Ramos (cell line): ENCODE data around the gene ZNRF1.

Experiments
- in situ Hi-C: fragments of 300-500 bp; cut with MboI; formaldehyde crosslinking; loops from one replicate; pipeline ENCODE4 v1.14.3; 2022; ENCODE audit warnings: low sequenced_read_pairs; ENCODE audit not compliant: unreplicated experiment

ZNRF1 gene

DNA sequence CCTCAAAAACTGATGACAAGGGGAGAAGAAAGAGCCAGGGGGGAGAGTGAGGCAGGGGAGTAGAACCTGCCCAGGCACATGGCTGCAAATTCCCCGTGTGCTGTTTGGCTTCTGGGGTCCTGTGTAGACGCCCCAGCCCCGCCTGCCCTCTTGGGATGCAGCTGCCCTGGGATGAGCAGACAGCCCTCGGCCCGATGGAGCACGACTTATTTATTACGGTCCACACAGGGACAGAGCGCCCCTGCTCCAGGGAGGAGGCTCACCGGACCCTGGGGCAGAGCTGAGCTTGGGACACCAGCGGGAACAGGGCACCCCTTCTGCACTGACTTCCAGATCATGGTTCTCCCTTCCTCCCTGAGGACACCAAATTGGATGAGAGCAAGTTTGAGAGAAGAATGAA, 108.7 kb downstream of the ZNRF1 start:
- in situ Hi-C loops = loop anchor here (5.0 kb wide), 1 partner anchor 105 kb away; no protein-coding TSS in a partner anchor

DNA sequence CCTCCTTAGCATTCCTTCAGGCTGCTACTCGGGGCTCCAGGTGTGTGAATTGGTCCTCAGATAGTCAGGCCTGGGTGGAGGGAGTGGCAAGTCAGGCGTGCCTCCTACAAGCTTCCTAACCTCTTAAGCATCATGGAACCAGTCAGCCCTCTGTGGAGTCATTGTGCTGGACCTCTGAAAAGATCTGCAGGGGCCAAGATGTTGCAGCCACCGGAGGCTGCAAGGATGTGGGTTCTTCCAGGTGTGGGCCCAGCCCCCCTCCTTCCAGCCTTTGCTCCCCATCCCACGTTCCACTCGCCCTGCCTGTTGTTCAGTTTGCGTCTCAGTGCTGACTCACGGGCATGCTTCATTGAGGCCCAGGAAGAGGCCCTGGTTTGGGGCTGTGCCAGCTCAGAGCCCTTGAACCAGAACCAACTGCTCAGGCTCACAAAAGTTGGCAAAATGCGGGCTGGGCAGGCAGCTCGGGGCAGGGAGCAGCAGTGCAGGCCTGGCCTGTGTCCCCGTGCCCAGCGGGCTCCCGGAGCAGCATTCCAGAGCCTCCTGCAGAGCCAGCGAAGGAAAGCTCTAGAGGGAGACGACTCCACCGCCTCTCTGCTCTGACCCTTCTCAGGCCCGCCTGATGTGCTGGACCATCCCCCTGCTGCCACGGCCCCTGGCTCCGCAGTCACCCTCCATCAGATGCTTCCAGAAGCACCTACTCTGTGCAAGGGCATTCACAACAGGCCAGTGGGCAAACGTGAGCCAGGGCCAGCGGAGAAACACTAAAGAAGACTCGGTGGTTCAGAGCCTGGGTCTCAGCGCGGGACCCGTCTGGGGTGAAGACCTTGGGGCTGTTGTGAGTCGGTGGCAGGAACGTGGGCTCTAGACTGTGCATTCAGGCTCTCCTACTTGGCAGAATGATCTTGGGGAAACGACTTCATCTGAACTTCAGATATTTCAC, 110.2 kb downstream of the ZNRF1 start:
- in situ Hi-C loops = loop anchor here (5.0 kb wide), 1 partner anchor 107 kb away; no protein-coding TSS in a partner anchor

DNA sequence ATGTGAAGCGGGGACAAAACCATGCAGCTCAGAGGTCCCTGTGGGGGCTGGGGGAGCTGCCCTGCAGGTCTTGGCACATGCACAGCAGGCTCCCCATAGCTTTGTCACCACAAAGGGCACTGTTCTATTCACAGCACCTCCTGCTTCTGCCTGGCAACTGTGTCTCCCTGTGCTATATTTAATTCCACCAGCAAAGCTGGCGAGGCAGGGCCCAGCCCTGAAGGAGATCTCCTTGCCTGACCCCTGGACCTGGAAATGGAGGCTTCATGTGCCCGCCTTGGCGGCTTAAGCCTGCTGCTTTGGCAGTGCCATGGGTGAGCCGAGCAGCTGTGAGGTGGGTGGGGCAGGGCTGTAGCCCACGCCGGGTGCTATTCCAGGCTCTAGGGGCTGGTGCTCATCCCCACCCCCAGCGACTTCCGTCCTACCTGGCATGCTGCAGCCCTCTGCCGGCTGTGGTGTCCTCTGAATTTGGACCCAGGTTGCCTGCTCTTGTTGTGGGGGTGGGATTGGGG, 111.0 kb downstream of the ZNRF1 start:
- in situ Hi-C loops = loop anchor here (5.0 kb wide), 1 partner anchor 107 kb away; no protein-coding TSS in a partner anchor

DNA sequence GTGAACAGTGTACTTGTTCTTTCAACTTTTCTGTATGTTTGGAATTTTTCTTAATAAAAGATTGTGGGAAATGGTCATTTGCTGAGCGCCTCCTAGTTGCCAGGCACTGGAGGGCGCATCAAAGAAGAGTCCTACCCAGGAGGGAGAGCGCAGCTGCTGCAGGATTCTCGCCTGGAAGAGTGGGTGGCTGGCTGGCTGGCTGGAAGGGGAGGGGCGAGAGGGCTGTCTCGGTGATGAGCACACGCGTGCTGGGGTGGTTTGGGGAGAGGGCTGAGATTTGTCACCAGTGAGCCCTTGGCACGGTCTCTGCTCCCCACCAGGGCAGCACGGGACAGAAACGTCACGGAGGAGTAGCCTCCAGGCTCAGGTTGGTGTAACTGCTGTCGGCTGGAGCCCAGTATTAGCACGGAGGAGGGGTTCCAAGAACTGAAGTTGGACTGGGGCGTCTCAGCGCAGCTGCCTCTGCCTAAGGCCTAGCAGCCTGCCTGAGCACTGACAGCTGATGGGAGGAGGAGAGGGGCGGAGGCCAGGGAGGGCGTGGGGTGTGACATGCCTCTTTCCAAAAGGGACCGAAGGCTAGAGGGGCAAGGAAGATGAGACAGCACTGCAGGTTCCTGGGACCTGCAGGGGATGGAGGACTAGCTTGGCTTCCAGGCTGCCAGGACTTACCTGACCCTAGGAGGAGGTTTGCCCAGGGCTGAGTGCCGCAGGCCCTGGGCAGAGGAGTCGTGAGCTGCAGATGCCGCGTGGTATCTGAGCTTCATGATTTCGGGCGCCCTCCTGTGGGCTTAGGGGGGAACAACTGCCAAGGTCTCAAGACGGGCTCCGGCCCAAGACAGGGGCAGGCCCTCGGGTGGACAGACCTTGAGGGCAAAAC, 112.1 kb downstream of the ZNRF1 start:
- in situ Hi-C loops = no loop called here

DNA sequence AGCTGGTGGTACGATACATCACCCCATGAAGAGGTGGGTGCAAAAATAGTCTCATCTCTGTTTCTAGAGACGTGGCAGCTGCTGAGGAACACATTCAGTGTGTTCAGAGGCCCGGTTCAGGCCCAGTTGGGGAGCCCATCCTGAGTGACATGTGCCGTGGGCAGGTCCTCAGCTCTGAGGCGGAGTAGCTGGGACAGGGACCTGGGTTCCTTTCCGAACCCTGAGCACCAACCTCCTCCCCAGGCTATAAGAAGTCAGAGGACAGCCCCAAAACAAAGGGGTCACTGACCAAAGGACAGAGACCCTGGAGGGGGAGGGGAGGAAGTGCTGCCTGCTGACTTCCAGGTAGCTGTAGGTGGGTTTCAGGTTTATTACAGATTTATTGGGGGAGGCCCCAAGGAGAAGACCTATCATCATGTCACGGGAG, 112.7 kb downstream of the ZNRF1 start:
- in situ Hi-C loops = no loop called here

DNA sequence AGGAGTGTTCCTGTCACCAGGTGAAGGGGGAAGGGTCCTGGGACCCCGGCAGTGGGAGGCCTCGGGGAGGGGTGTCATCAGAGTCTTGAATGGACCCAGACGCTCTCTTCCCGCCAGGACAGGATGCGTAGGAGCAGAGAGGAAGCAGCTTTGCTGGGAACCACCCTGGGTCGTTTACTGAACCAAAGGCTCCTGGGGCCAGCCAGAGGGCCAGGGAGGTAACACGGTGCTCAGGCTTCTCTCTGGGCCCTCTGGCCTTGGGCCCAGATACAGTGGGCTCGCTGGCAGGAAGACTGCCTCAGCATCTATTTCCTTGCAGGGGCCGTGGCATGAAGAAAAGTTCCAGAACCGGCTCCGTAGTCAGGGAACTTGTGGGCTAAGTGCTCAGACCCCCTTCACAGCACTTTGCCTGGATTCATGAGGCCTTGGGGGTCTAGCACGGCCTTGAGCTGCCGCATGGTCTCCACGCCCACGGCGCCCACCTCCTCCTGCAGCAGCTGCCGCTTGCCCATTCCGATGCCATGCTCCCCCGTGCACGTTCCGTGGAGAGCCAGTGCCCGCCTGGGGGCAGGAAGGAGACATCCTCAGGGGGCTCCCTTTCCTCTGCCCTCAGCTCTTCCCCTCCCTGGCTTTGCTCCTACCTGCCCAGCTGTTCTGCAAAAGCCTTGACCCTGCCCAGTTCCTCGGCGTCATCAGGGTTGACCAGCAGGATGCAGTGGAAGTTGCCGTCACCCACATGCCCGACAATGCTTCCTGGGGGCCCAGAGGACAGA, 113.3 kb downstream of the ZNRF1 start:
- in situ Hi-C loops = no loop called here

DNA sequence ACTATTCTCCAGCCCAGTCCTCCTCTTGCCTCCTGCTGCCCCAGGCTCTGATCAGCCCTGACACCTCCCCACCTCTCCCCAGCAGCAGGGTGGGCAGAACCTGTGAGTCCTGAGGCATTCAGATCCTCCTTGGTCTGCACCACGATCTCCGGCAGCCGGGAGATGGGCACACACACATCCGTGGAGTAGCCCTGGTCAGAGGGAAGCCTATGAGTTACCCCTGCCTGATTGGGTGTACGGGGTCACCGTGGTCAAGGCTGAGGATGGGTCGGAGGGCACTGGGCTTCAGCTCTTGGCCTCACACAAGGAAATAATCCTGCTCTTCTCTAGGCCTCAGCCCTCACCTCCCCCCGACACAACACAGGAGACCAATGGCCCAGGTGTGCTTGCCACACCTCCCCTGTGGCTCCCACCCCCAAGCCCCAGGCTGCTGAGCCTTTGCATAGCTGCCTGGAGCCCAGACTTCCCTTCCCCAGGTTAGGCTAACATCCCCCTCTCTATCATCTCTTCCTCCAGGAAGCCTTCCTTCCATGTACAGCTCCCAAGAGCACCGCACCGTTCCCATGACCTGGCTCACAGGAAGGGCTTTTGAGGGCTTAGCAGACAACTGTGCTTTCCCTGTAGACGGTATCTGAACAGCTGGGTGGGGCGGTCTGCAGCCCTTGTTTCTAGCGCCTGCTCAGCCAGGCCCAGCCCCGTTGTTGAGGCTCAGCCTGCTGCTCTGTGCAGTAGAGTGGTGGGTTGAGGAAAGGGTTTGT, 114.1 kb downstream of the ZNRF1 start:
- in situ Hi-C loops = no loop called here

DNA sequence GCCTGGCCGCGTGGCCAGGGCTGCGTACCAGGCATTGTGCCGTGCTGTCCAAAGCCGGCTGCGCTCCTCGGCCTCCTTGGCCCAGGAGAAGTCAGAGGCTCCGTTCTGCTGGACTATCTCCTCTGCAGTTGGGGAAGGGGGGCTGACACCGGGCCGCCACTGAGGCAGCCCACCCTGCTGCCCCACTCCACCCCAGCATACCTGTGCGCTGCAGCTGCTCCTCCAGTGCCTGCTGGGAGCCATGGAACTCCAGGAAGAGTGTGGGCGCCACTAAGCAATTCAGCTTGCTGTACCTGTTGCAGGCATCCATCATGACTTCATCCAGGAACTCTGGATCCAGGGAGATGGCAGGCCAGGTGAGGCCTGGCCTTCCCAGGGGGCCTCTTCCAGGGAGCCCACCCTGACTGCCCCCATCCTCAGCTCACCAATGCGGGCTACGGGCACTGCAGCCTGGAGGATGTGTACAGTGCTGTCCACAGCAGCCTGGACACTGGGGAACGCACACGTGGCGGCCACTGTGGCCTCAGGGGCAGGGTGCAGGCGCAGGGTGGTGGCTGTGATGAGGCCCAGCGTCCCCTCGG, 114.8 kb downstream of the ZNRF1 start:
- in situ Hi-C loops = no loop called here

DNA sequence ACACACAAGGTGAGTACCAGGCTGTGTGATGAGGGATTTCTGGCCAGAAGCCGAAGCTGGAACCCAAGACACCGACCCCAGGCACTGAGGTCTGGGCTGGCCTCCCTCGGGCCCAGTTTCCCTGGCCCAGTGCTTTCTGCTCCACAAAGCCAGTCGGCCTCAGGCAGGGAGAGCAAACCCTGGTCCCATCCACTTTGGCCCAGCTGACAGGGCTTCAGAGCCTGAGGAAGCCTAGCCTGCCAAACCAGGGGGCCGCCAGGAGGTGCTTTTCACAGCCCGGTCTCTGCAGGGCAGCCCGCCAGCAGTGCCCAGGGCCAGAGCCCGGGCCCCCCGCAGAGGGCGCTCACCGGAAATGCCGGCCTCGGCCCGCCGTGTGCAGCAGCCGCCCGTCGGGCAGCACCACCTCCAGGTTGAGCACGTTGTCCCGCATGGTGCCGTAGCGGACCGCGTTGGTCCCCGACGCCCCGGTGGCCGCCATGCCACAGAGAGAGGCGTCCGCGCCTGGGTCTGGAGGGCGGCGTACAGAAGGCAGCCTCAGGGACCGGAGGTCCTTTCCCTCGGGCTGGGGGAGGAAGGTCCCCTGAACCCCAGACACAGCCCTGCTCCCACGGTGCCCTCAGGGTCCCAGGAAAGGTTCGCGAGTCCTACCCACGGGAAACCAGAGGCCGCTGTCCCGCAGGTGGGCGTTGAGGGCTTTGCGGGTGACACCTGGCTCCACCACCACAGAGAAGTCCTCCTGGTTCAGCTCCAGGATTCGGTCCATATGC, 115.5 kb downstream of the ZNRF1 start:
- in situ Hi-C loops = no loop called here

DNA sequence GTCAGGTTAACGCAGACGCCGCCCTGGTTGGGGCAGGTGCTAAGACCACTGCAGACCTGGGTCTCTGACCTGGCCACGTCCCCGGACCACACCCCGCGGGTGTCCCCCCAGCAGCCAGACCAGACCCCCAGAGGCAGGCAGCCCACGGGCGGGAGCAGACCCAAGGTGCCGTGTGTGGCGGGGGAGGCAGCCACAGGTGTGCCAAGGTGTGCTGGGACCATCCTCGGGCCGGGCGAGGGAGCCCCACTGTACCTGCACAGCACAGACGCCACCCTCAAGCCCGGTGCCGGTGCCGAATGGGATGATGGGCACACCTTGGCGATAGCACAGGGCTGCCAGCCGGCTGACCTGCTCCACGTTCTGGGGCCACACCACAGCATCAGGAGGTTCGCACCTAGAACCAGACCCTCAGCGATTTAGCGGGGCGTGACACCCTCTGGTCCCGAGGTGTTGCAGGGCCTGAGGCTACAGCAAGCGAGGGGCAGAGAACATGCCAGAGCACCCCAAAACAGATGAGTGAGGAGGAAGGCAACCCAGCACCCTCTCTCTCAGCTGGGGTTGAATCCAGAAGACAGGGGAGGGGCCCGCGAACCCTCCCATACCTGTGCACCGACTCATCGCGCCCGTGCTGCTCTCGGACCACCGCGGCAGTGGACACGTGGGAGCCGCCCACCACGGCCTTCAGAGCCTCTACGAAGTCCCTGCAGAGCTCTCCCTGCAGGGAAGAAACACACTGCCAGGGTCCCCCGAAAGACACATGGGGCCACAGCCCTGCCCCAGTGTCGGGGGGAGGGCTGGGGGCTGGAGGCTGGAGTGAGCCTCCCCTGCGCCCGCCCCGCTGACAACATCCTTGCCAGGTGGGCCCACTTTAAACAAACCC, 116.4 kb downstream of the ZNRF1 start:
- in situ Hi-C loops = no loop called here

DNA sequence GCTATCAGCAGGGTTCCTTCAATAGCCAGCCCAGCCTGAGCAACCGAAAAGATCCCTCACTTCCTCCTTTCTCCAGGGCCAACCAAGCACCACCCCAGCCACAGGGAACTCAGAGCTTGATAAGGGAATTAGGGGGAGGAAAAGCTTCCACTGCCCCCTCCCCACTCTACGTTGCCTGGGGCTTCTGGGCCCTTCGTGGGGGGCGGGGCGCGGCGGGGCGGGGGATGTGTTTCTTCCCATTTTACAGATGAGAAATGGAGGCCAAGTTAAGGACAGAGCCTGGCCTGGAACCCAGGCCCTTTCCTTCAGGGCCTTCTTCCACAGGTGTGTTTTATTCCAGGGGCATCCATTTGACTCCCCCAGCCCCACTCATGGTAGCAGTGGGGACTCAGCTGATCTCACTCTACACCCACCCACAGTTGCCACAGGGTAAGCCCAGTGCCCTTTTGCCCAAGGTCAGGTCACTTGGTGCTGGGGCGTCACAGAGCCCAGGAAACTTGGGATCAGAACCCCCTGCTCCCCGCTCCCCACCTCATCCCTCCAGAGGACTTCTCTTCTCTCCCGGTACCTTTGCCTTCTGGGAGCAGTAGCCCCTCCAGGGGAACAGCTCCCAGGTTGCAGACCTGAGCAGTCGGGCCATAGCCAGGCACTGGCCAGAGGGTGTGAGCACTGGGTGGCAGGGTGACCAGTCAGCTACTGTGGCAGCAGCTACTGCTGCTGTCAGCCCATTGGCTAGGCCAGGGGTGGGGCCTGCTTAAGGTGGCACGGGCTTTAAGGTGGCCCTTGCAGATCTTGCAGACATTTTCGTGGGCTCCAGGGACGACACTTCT, 117.5 kb downstream of the ZNRF1 start, which contains the start of gene LDHD:
Gene LDHD (minus strand): TSS at position 700 of the 830 bp plus-strand sequence. CDS start 60 bp downstream, at position 640.
- in situ Hi-C loops = no loop called here

DNA sequence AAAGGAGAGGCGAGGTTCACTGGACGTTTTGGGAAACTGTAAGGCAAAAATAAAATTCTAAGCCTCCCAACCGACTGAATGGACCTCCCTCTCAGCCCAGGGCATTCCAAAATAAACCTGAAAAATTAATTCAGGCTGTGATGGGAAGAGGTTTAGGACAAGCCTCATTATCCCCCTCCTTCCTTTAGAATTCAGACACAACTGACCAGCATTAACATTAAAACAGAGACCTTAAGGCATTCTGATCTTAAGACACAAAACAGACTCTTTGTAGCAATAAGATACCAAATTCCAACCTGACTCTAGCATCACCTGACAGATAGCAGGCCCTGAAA, 118.1 kb downstream of the ZNRF1 start:
- in situ Hi-C loops = no loop called here

DNA sequence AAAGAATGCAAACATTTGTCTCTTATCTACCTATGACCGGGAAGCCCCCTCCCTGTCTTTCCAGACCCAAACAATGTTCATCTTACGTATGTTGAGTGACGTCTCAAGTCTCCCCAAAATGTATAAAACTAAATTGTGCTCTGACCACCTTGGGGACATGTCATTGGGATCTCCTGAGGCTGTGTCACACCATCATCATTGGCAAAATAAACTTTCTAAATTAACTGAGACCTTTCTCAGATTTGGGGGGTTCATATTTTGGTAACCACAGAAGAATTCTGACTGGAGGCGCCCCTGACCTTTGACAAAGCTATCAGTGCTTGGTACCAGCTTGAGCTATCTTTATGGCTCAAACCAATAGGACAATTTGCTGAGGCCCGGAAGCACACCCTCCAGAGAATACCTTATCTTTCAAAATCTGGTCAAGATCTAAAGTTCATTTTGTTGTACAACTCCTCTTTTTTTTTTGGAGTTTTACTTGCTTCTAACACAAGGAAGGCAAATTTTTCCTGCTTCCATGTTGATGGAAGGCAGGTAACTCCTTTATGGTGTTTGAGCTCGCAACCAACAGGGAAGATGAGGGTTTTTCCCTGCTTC, 120.2 kb downstream of the ZNRF1 start:
- in situ Hi-C loops = no loop called here

DNA sequence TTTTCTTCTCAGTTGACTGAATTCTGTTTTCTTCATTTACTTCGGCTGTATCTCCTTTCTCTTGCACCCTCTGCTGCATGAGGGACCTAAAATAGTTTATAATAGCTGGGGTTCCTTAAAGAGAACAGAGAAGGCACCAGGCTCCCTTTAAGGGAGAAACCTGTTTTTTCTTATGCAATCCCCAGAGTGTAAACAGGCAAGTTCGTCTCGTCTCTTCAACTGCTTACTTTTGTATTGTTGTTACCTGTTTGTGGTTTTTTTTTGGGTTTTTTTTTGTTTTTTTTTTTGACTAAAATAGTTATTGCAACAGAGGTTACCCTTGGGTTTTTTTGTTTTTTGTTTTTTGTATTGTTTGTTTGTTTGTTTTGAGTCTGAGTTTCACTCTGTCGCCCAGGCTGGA, 121.4 kb downstream of the ZNRF1 start:
- in situ Hi-C loops = no loop called here

DNA sequence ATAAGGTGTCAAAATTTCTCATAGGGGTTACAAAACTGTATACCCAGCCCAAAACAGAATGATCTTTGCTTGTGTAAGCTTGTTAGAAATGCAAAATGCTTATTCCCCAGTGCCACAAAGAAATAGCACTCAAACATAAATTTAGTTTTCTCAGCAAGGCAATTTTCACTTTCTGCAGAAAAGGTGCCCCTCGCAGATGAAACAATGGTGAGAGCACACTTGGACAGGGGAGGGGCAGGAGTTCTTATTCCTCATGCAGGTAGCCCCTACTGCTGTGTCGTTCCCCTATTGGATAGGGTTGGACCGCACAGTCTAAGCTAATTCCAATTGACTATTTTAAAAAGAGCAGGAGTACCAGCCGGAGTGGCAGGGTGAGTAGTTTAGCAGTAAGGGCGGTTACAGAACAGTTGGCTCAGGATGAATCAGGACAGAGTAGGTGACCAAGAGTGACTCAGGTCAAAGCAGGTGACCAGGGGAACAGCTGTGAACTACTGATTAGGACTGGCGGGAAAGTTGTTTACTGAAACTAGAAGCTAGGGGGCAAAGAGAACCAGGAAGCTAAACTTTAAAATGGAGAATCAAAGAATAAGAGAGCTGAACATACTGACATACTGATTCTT, 123.2 kb downstream of the ZNRF1 start:
- in situ Hi-C loops = no loop called here

DNA sequence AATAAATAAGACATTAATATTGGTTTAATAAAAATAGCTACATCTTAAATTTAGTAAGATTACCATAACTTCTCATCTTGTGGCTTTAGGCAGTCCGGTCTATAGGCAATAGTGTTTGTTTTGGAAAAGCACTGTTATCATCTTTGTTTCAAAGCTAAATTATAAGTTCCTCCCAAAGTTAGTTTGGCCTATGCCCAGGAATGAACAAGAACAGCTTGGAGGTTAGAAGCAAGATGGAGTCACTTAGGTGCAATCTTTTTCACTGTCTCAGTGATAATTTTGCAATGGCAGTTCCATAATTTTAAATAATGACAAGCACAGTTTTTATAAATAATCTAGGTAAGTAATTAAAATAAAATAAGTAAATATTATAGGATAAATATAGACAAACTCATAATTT, 123.8 kb downstream of the ZNRF1 start:
- in situ Hi-C loops = no loop called here
